H1 (cell line): Measurements from ENCODE around the gene TARS2. TPM values are rescaled to one million over a fixed set of nuclear protein-coding genes. Genes with fewer than 3 reads are reported as not detected.

ENCODE experiments used
- CTCF ChIA-PET: fragments of 300-600 bp; sonication (Branson Sonifier 250); formaldehyde crosslinking; loops from one replicate; lab custom pipeline; 2021; ENCODE audit not compliant: partially characterized antibody; lab: Charles Lee
- POLR2A ChIA-PET: fragments of 300-600 bp; sonication (Branson Sonifier 250); formaldehyde crosslinking; loops from one replicate; lab custom pipeline; 2021; ENCODE audit warnings: inconsistent platforms; ENCODE audit not compliant: partially characterized antibody; lab: Charles Lee
- DNase-seq, 2 experiments: peaks; one replicate each; pipeline versions ENCODE4 v3.0.0 to v3.0.0-alpha.2; 2010 to 2022; ENCODE audit warnings: low spot score in 2 of 2, low read depth in 1 of 2, mixed read lengths in 1 of 2
- FAIRE-seq: peaks from 2 replicates; lab custom pipeline; 2011; peaks lifted over from hg19 to GRCh38; lab: Jason Lieb, UNC
- H2AFZ ChIP-seq: 2 replicates; pipeline ENCODE4 v1.8.1; 2012; ENCODE audit warnings: low read length, inconsistent platforms
- H2AK5ac ChIP-seq: 2 replicates; pipeline ENCODE4 v1.6.1; 2013; ENCODE audit warnings: low read depth, low read length
- H2BK120ac ChIP-seq: replicated peaks from 2 replicates; pipeline ENCODE3; 2013; ENCODE audit warnings: low read depth, low read length, inconsistent platforms
- H2BK12ac ChIP-seq: 2 replicates; pipeline ENCODE4 v1.6.1; 2013; ENCODE audit warnings: low read depth, low read length
- H2BK15ac ChIP-seq: 2 replicates; pipeline ENCODE4 v1.6.1; 2013; ENCODE audit warnings: low read length
- H2BK20ac ChIP-seq: 2 replicates; pipeline ENCODE4 v1.6.1; 2013; ENCODE audit warnings: low read length
- H2BK5ac ChIP-seq: 2 replicates; pipeline ENCODE4 v1.6.1; 2013; ENCODE audit warnings: low read depth, low read length
- H3K14ac ChIP-seq: 2 replicates; pipeline ENCODE4 v1.6.1; 2013; ENCODE audit warnings: inconsistent platforms; ENCODE audit not compliant: insufficient read length
- H3K18ac ChIP-seq: 2 replicates; pipeline ENCODE4 v1.6.1; 2013; ENCODE audit warnings: low read length; ENCODE audit errors: extremely low read depth
- H3K23ac ChIP-seq: 2 replicates; pipeline ENCODE4 v1.6.1; 2013; ENCODE audit warnings: inconsistent platforms; ENCODE audit not compliant: insufficient read length
- H3K23me2 ChIP-seq: 2 replicates; pipeline ENCODE4 v1.6.1; 2013; ENCODE audit warnings: low read depth, low read length
- H3K27ac ChIP-seq: 2 replicates; pipeline ENCODE4 v1.6.1; 2011; ENCODE audit warnings: low read depth, low read length, inconsistent platforms
- H3K27me3 ChIP-seq, 4 experiments: replicated peaks in 1 of 4; 1 replicate in 1 of 4; 2 replicates in 3 of 4; pipeline versions ENCODE4 v1.6.1 to v1.8.1; 2011 to 2013; ENCODE audit warnings: low read length in 3 of 4, mild to moderate bottlenecking in 3 of 4, inconsistent platforms in 2 of 4, mixed read lengths in 2 of 4, moderate library complexity in 1 of 4; ENCODE audit not compliant: control insufficient read depth in 3 of 4, insufficient read depth in 3 of 4; ENCODE audit errors: extremely low read depth in 1 of 4
- H3K36me3 ChIP-seq, 4 experiments: 2 replicates each; pipeline versions ENCODE4 v1.6.1 to v1.8.1; 2011 to 2013; ENCODE audit warnings: mild to moderate bottlenecking in 4 of 4, low read length in 3 of 4, moderate library complexity in 2 of 4, control low read depth in 1 of 4, inconsistent platforms in 1 of 4; ENCODE audit not compliant: insufficient read depth in 4 of 4, control insufficient read depth in 2 of 4
- H3K4ac ChIP-seq: replicated peaks from 2 replicates; pipeline ENCODE3; 2013; ENCODE audit warnings: low read length, low read depth, mixed read lengths, inconsistent platforms; ENCODE audit not compliant: insufficient read length
- H3K4me1 ChIP-seq, 4 experiments: replicated peaks in 1 of 4; 1 replicate in 1 of 4; 2 replicates in 3 of 4; pipeline versions ENCODE4 v1.6.1 to v1.8.1; 2011 to 2013; ENCODE audit warnings: low read length in 3 of 4, inconsistent platforms in 2 of 4, mixed read lengths in 1 of 4; ENCODE audit not compliant: insufficient read depth in 4 of 4, control insufficient read depth in 3 of 4
- H3K4me2 ChIP-seq, 2 experiments: 2 replicates each; pipeline versions ENCODE4 v1.6.1 to v1.8.1; 2011 to 2013; ENCODE audit warnings: low read depth in 2 of 2, low read length in 2 of 2, control low read depth in 1 of 2, inconsistent platforms in 1 of 2, mild to moderate bottlenecking in 1 of 2; ENCODE audit not compliant: insufficient read depth in 1 of 2
- H3K4me3 ChIP-seq, 4 experiments: fragments of 200-600, 300-600 bp in 1 of 4; sonication (generic), shearing (Covaris generic), sonication (Bioruptor Twin) in 1 of 4; 2 replicates each; pipeline versions ENCODE4 v1.5.1 to v1.8.1; 2011 to 2016; ENCODE audit warnings: low read length in 4 of 4, low read depth in 3 of 4, control low read depth in 2 of 4, inconsistent platforms in 2 of 4, mild to moderate bottlenecking in 2 of 4, mixed read lengths in 1 of 4, moderate library complexity in 1 of 4; ENCODE audit not compliant: insufficient read depth in 2 of 4; ENCODE audit errors: extremely low read depth in 1 of 4
- H3K56ac ChIP-seq: replicated peaks from 2 replicates; pipeline ENCODE3; 2013; ENCODE audit warnings: low read depth, mild to moderate bottlenecking, mixed read lengths, low read length, inconsistent platforms; ENCODE audit not compliant: insufficient read length
- H3K79me1 ChIP-seq: 2 replicates; pipeline ENCODE4 v1.6.1; 2013; ENCODE audit warnings: low read depth, low read length, control low read depth
- H3K79me2 ChIP-seq, 2 experiments: 2 replicates each; pipeline versions ENCODE4 v1.6.1 to v1.8.1; 2012 to 2013; ENCODE audit warnings: low read length in 2 of 2, mild to moderate bottlenecking in 2 of 2, inconsistent platforms in 1 of 2; ENCODE audit not compliant: insufficient read depth in 2 of 2, control insufficient read depth in 1 of 2
- H3K9ac ChIP-seq, 4 experiments: replicated peaks in 1 of 4; 1 replicate in 1 of 4; 2 replicates in 3 of 4; pipeline versions ENCODE4 v1.6.1 to v1.8.1; 2011 to 2013; ENCODE audit warnings: low read depth in 3 of 4, low read length in 3 of 4, control low read depth in 2 of 4, mild to moderate bottlenecking in 2 of 4, moderate library complexity in 2 of 4, inconsistent platforms in 1 of 4; ENCODE audit errors: extremely low read depth in 1 of 4
- H3K9me3 ChIP-seq, 2 experiments: 2 replicates each; pipeline versions ENCODE4 v1.6.1 to v1.8.1; 2012 to 2013; ENCODE audit warnings: mild to moderate bottlenecking in 2 of 2, moderate library complexity in 2 of 2, control low read depth in 1 of 2, inconsistent platforms in 1 of 2, low read depth in 1 of 2, low read length in 1 of 2, mixed read lengths in 1 of 2; ENCODE audit not compliant: insufficient read depth in 2 of 2
- H4K20me1 ChIP-seq, 2 experiments: replicated peaks in 1 of 2; 2 replicates each; pipeline versions ENCODE3 to v1.8.1; 2011 to 2013; ENCODE audit warnings: inconsistent platforms in 2 of 2, low read length in 2 of 2, mild to moderate bottlenecking in 1 of 2; ENCODE audit not compliant: insufficient read depth in 2 of 2, control insufficient read depth in 1 of 2
- H4K5ac ChIP-seq: 2 replicates; pipeline ENCODE4 v1.6.1; 2013; ENCODE audit warnings: low read length, low read depth, mixed read lengths, inconsistent platforms; ENCODE audit not compliant: insufficient read length
- H4K8ac ChIP-seq: 2 replicates; pipeline ENCODE4 v1.8.0; 2013; ENCODE audit warnings: mild to moderate bottlenecking, moderate library complexity, low read length, inconsistent platforms; ENCODE audit not compliant: insufficient read depth; ENCODE audit errors: extremely low read depth
- H4K91ac ChIP-seq: replicated peaks from 2 replicates; pipeline ENCODE3; 2013; ENCODE audit warnings: low read length, mixed read lengths, inconsistent platforms; ENCODE audit not compliant: insufficient read length
- CTBP2 ChIP-seq: IDR thresholded peaks from 2 replicates; pipeline ENCODE4 v1.7.0; 2011; ENCODE audit warnings: borderline replicate concordance, mild to moderate bottlenecking, moderate library complexity, mixed read lengths, low read length; ENCODE audit not compliant: insufficient read depth, insufficient read length
- GTF2F1 ChIP-seq: IDR thresholded peaks from 2 replicates; pipeline ENCODE4 v1.6.1; 2012; ENCODE audit warnings: low read depth, low read length, improper control_type of control experiment, borderline replicate concordance
- RBBP5 ChIP-seq: IDR thresholded peaks from 2 replicates; pipeline ENCODE4 v1.7.1; 2012; ENCODE audit warnings: low read depth, mild to moderate bottlenecking, inconsistent platforms, low read length, moderate library complexity, borderline replicate concordance
- RNF2 ChIP-seq: fragments of 200-900, 300-1000 bp; sonication (generic); IDR thresholded peaks from 2 replicates; pipeline ENCODE4 v1.7.1; 2016; ENCODE audit warnings: borderline replicate concordance, low read depth, mild to moderate bottlenecking, antibody characterized with exemption, low read length; ENCODE audit not compliant: poor library complexity, severe bottlenecking; ENCODE audit errors: missing control alignments
- SIN3A ChIP-seq, 2 experiments: IDR thresholded peaks in 1 of 2; conservative IDR thresholded peaks in 1 of 2; 2 replicates each; pipeline ENCODE4 v1.6.1; 2011 to 2012; ENCODE audit warnings: low read length in 2 of 2, improper control_type of control experiment in 1 of 2, low read depth in 1 of 2, mild to moderate bottlenecking in 1 of 2
- SIRT6 ChIP-seq: IDR thresholded peaks from one replicate; pipeline ENCODE4 v1.7.1; 2012; ENCODE audit warnings: low read length, inconsistent platforms
- TBP ChIP-seq: IDR thresholded peaks from 2 replicates; pipeline ENCODE4 v1.6.1; 2011; ENCODE audit warnings: low read depth, low read length, improper control_type of control experiment
- YY1 ChIP-seq: IDR thresholded peaks from 2 replicates; pipeline ENCODE4 v1.6.1; 2011; ENCODE audit warnings: low read depth, mild to moderate bottlenecking, low read length
- WGBS, 2 experiments: shearing (Covaris generic) in 1 of 2; methylation state at CpG; one replicate each; pipeline versions ENCODE4 v1.1.6 to v1.1.7; 2013 to 2015; ENCODE audit warnings: low lambda C conversion rate in 2 of 2, mixed read lengths in 2 of 2, inconsistent platforms in 1 of 2, low coverage in 1 of 2, missing lambda C conversion rate in 1 of 2; ENCODE audit not compliant: insufficient replicate concordance in 2 of 2, insufficient coverage in 1 of 2, insufficient read length in 1 of 2; ENCODE audit errors: extremely low coverage in 1 of 2, missing lambda C conversion rate in 1 of 2; 5-methylcytosine and 5-hydroxymethylcytosine counted together
- polyA plus RNA-seq, 7 experiments: library from polyadenylated mRNA; depleted of rRNA in 3 of 7; stranded (reverse) in 5 of 7; unstranded in 2 of 7; fragments of >200 nt in 5 of 7; fragments of 200-250 nt in 2 of 7; gene quantifications; 1 replicate in 5 of 7; 2 replicates in 1 of 7; 4 replicates in 1 of 7; pipeline versions ENCODE4 v1.2.1 to v1.2.3, GENCODE V29; 2011 to 2013; ENCODE audit warnings: missing spikeins in 2 of 7, mixed read lengths in 2 of 7
- total RNA-seq: library from RNA; stranded (reverse); fragmentation: NEBNext Ultra II Directional; extraction: Animal tissue kit (Norgen Biotek cat#: 25700); gene quantifications from 2 replicates; pipeline ENCODE4 v1.2.1, GENCODE V29; 2021
- TF ChIP-seq, protein P1 (sequence below): IDR thresholded peaks from 2 replicates; pipeline ENCODE4 v1.6.1; 2012; ENCODE audit warnings: inconsistent platforms

Gene TARS2
- total and polyA plus RNA-seq, 2 of the 8 experiments (the other 6 are each of a cell fraction or from before 2014, with no cell fraction given) = 38.9 to 39.1 TPM

DNA sequence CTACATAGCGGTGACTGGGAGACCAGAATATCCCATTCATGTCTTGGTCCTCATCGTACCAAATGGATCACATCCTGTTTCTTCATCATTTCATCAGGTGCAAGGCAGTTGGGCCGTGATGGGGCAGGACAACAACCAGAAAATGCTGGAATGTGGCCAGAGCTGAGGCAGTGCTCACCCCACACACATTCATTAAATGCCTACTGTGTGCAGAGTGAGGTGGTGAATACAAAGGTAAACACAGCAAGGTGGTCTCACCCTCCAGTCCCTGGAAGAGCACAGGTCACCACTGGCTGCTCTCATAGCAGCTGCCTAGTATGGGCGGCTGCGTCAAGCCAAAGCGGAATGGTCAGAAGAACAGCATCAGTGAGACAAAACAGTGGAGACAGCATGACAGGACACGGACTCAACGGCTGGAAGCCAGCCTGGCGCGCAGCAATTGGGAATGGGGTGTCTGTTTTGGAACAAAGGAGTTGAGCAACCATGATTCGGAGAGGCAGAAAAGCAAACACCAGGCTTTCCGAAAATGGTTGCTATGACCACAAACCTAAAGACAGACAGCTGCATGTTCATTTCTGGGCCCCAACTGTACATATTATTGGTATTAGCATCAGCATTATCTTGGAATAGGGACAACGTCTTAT lies 56.4 kb downstream of the TARS2 start:
- H3K27ac ChIP-seq = no peak overlapping the region
- FAIRE-seq = no peak
- no peak overlapping the region for H2BK5ac ChIP-seq
- H4K20me1 ChIP-seq = peaks cover 0 to 2% of the 10 kb centered on the region in 2 experiments
- H4K5ac ChIP-seq = no peak overlapping the region
- peaks cover 4% of the 10 kb centered on the region; the same call in 1 of the 2 replicates for H3K23me2 ChIP-seq
- H3K4me2 ChIP-seq = no peak overlapping the region
- no peak overlapping the region for H3K23ac ChIP-seq
- H3K79me1 ChIP-seq = no peaks in the 10 kb centered on the region
- no peak overlapping the region for H3K56ac ChIP-seq
- 0 out of 2 replicates have a peak overlapping the region, but pooled peaks have one; percentile 60 for H2AK5ac ChIP-seq
- no peaks in the 10 kb centered on the region for H3K9me3 ChIP-seq
- ChIA-PET POLR2A (interaction anchor here (0.8 to 2.3 kb wide), 4 partner anchors 10 to 265 kb away, joined by 3 to 7 read pairs (median 4); partner anchors contain the start of genes CTSK and MCL1), CTCF (interaction anchor here (0.6 to 4.2 kb wide), 6 partner anchors 11 to 378 kb away, joined by 3 to 28 read pairs (median 3); no protein-coding TSS in a partner anchor)
- H3K4ac ChIP-seq = peak overlapping the region; percentile 5
- H3K14ac ChIP-seq = no peak overlapping the region
- 0 out of 2 replicates have a peak overlapping the region, but pooled peaks have one; percentile 55 for H2BK12ac ChIP-seq
- peak overlapping the region; percentile 40; the same call in 1 of the 2 replicates for H2AFZ ChIP-seq
- no peak overlapping the region for H2BK120ac ChIP-seq
- no peak overlapping the region for H3K9ac ChIP-seq
- H3K79me2 ChIP-seq = no peaks in the 10 kb centered on the region
- H2BK15ac ChIP-seq = no peak overlapping the region
- H3K27me3 ChIP-seq = peaks cover 0 to 8% (median 6%) of the 10 kb centered on the region in 4 experiments; a peak in 5 of 7 replicates
- DNase-seq = no peak
- no peak overlapping the region for H4K91ac ChIP-seq
- TF ChIP-seq GTF2F1 (no peak), RBBP5 (no peak), TBP (no peak), RNF2 (no peak), CTBP2 (no peak), SIRT6 (no peak), SIN3A (conservative IDR thresholded peaks at IDR 0.05 in 1 of 2, IDR thresholded peaks at IDR 0.05 in 1 of 2; ENCODE audit: low read depth in 1 of 2, low read length in 2 of 2) (no peak), YY1 (no peak)
- TF ChIP-seq, protein P1, sequence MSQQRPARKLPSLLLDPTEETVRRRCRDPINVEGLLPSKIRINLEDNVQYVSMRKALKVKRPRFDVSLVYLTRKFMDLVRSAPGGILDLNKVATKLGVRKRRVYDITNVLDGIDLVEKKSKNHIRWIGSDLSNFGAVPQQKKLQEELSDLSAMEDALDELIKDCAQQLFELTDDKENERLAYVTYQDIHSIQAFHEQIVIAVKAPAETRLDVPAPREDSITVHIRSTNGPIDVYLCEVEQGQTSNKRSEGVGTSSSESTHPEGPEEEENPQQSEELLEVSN = no peak
- H3K4me1 ChIP-seq = no peaks in the 10 kb centered on the region
- no peak overlapping the region for H3K4me3 ChIP-seq
- no peaks in the 10 kb centered on the region for H3K36me3 ChIP-seq
- peak overlapping the region; percentile 9; the same call in 1 of the 2 replicates for H3K18ac ChIP-seq
- H4K8ac ChIP-seq = no peak overlapping the region
- 92% methylated on average over 13 of the region's 13 CpGs; no CpG with 5 or more reads in 1 of the 2 experiments for WGBS, 2 experiments
- no peak overlapping the region for H2BK20ac ChIP-seq
